A549 (cell line): ENCODE data around the gene SMG6. TPM values are rescaled to one million over a fixed set of nuclear protein-coding genes. Genes with fewer than 3 reads are reported as not detected.

Experiments used
- ATAC-seq, 2 experiments: fragments of 200-7000 bp in 1 of 2; fragments of >200 bp in 1 of 2; cut with Nextera tagmentation in 1 of 2; cut with Tn5 transposase in 1 of 2; 3 replicates each; pipeline versions ENCODE4 v1.8.0 to v1.9.1; 2018 to 2020; ENCODE audit warnings: mild to moderate bottlenecking in 1 of 2, moderate library complexity in 1 of 2
- CTCF ChIA-PET: fragments of 300-600 bp; sonication (Branson Sonifier 250); formaldehyde crosslinking; extraction: SDS; loops from one replicate; lab custom pipeline; 2021; ENCODE audit warnings: antibody characterized with exemption, inconsistent platforms; lab: Yijun Ruan, JAX
- POLR2A ChIA-PET: fragments of 350-600 bp; formaldehyde crosslinking; extraction: SDS; loops from one replicate; lab custom pipeline; 2021; ENCODE audit warnings: antibody characterized with exemption, inconsistent platforms; lab: Yijun Ruan, JAX
- DNase-seq, 2 experiments: peaks; one replicate each; pipeline versions ENCODE4 v3.0.0 to v3.0.0-alpha.2; 2011 to 2016; ENCODE audit warnings: low read depth in 1 of 2, low spot score in 1 of 2
- FAIRE-seq: peaks from 2 replicates; lab custom pipeline; 2011; peaks lifted over from hg19 to GRCh38; lab: Jason Lieb, UNC
- H3K27ac ChIP-seq, 2 experiments: fragments of >200 bp; sonication (Bioruptor Twin); formaldehyde crosslinking; 3 replicates each; pipeline ENCODE4 v1.5.1; 2016 to 2017
- H3K4me1 ChIP-seq: fragments of >200 bp; sonication (Bioruptor Twin); formaldehyde crosslinking; 3 replicates; pipeline ENCODE4 v1.6.1; 2016
- H3K4me2 ChIP-seq: fragments of >200 bp; sonication (Bioruptor Twin); formaldehyde crosslinking; 3 replicates; pipeline ENCODE4 v1.6.1; 2016
- H3K4me3 ChIP-seq: fragments of >200 bp; sonication (Bioruptor Twin); formaldehyde crosslinking; 3 replicates; pipeline ENCODE4 v1.5.1; 2016
- H3K9me3 ChIP-seq: fragments of >200 bp; sonication (Bioruptor Twin); formaldehyde crosslinking; 3 replicates; pipeline ENCODE4 v1.6.1; 2016
- BCL3 ChIP-seq: fragments of >200 bp; sonication (Bioruptor Twin); formaldehyde crosslinking; IDR thresholded peaks from 3 replicates; pipeline ENCODE4 v1.6.1; 2016
- CHD2 ChIP-seq: fragments of 150-350 bp; IDR thresholded peaks from 2 replicates; pipeline ENCODE4 v1.6.1; 2014; ENCODE audit warnings: low read length; ENCODE audit not compliant: partially characterized antibody
- CHD4 ChIP-seq: fragments of 200-600 bp; sonication (generic); IDR thresholded peaks from 2 replicates; pipeline ENCODE4 v1.6.1; 2016; ENCODE audit warnings: antibody characterized with exemption, mild to moderate bottlenecking, borderline replicate concordance
- EHMT2 ChIP-seq: fragments of 200-600 bp; sonication (generic); IDR thresholded peaks from 2 replicates; pipeline ENCODE4 v1.6.1; 2016; ENCODE audit warnings: antibody characterized with exemption, low read depth, mild to moderate bottlenecking, moderate library complexity
- EP300 ChIP-seq, 2 experiments: fragments of >200 bp; sonication (Bioruptor Twin); formaldehyde crosslinking; IDR thresholded peaks; 2 replicates in 1 of 2; 3 replicates in 1 of 2; pipeline ENCODE4 v1.6.1; 2016 to 2017
- FOXS1 ChIP-seq: fragments of 250-450 bp; sonication (Bioruptor Pico); IDR thresholded peaks from 2 replicates; pipeline ENCODE4 v1.5.0; 2020; ENCODE audit warnings: mild to moderate bottlenecking, moderate library complexity
- GATA3 ChIP-seq: IDR thresholded peaks from 2 replicates; pipeline ENCODE4 v1.6.1; 2012; ENCODE audit warnings: borderline replicate concordance
- HDAC2 ChIP-seq: fragments of 200-600 bp; sonication (generic); IDR thresholded peaks from 2 replicates; pipeline ENCODE4 v1.6.1; 2016
- HEYL ChIP-seq: fragments of 250-450 bp; sonication (Bioruptor Pico); IDR thresholded peaks from 2 replicates; pipeline ENCODE4 v1.8.0; 2021; ENCODE audit warnings: mild to moderate bottlenecking, moderate library complexity
- HOXB5 ChIP-seq: fragments of 250-450 bp; sonication (Bioruptor Pico); IDR thresholded peaks from 2 replicates; pipeline ENCODE4 v1.5.0; 2020; ENCODE audit warnings: mild to moderate bottlenecking, moderate library complexity
- PBX3 ChIP-seq: IDR thresholded peaks from 2 replicates; pipeline ENCODE4 v1.6.1; 2012
- RCOR1 ChIP-seq: fragments of 150-350 bp; IDR thresholded peaks from 2 replicates; pipeline ENCODE4 v1.6.1; 2014; ENCODE audit warnings: antibody characterized with exemption, low read length, low read depth
- ZSCAN20 ChIP-seq: fragments of 250-450 bp; sonication (Bioruptor Pico); IDR thresholded peaks from 2 replicates; pipeline ENCODE4 v1.8.0; 2022; ENCODE audit warnings: mild to moderate bottlenecking, moderate library complexity
- WGBS: methylation state at CpG from one replicate; pipeline ENCODE4 v1.1.6; 2017; ENCODE audit errors: missing lambda C conversion rate; 5-methylcytosine and 5-hydroxymethylcytosine counted together
- polyA plus RNA-seq, 4 experiments: library from polyadenylated mRNA; depleted of rRNA in 3 of 4; stranded (reverse); fragments of >200 nt; fragmentation: RNase III in 1 of 4; extraction: RNeasy Plus Mini Kit Qiagen cat#74134 plus additional on column Dnase treatment in 1 of 4; gene quantifications; 2 replicates in 3 of 4; 3 replicates in 1 of 4; pipeline ENCODE4 v1.2.3, GENCODE V29; 2011 to 2017

SMG6 gene
- polyA plus RNA-seq, 2 of the 4 experiments (the other 2 are of a cell fraction), result 4.7 to 17.0 TPM

GRCh38 chr17:2084766-2085647, 218.6 kb downstream of the SMG6 start:
- peak overlapping the region; percentile 48 for H3K4me2 ChIP-seq
- 73% methylated on average over 13 of the region's 13 CpGs for WGBS
- 0 out of 2 replicates have a peak, but pooled peaks have one; percentile 6 for TF ChIP-seq GATA3
- no peak for TF ChIP-seq PBX3
- H3K9me3 ChIP-seq, result no peaks in the 10 kb centered on the region
- ATAC-seq (peak in 1 of 2 experiments; percentile 6; a peak in 2 of 6 replicates), FAIRE-seq (no peak), DNase-seq (peak in 1 of 2 experiments; percentile 67)
- peaks cover 27% of the 10 kb centered on the region for H3K4me1 ChIP-seq
- ChIA-PET CTCF (interaction anchor here (0.7 to 9.1 kb wide), 15 partner anchors 8 to 255 kb away, joined by 3 to 55 read pairs (median 4); partner anchors contain the start of gene HIC1), POLR2A (no interaction called here)
- H3K4me3 ChIP-seq, result no peak overlapping the region
- H3K27ac ChIP-seq, result peak overlapping the region; percentile 16 to 61; a peak in 4 of 6 replicates

- peak overlapping the region; percentile 39 to 61; a peak in 5 of 6 replicates for H3K27ac ChIP-seq
- FAIRE-seq (no peak), ATAC-seq (peak; percentile 27 to 58; a peak in 5 of 6 replicates)
- peaks cover 27% of the 10 kb centered on the region for H3K4me1 ChIP-seq
- POLR2A ChIA-PET, result no interaction called here
- 43% methylated on average over 8 of the region's 8 CpGs for WGBS
- H3K4me2 ChIP-seq, result peak overlapping the region; percentile 48
- no peaks in the 10 kb centered on the region for H3K9me3 ChIP-seq
- H3K4me3 ChIP-seq, result no peak overlapping the region
- TF ChIP-seq RCOR1, result no peak
- no peak for TF ChIP-seq HDAC2
- no peak for TF ChIP-seq CHD2
- no peak for TF ChIP-seq BCL3
- TF ChIP-seq FOXS1 (CRISPR knock-in tag), result no peak
- no peak for TF ChIP-seq HOXB5 (CRISPR knock-in tag)
- TF ChIP-seq GATA3, result 0 out of 2 replicates have a peak, but pooled peaks have one; percentile 5
- TF ChIP-seq HEYL (CRISPR knock-in tag), result no peak
- TF ChIP-seq EHMT2, result no peak
- TF ChIP-seq, all 56 proteins: peak for 1
- CTCF ChIA-PET, result interaction anchor here (0.7 to 9.1 kb wide), 10 partner anchors 11 to 256 kb away, joined by 3 to 55 read pairs (median 4); partner anchors contain the start of gene HIC1
- peak in 1 of 2 experiments; percentile 71 for DNase-seq
Measured at GRCh38 chr17:2084036-2084765, 219.4 kb downstream of the SMG6 start.

GRCh38 chr17:2083613-2084035, 220.0 kb downstream of the SMG6 start:
- peaks cover 27% of the 10 kb centered on the region for H3K4me1 ChIP-seq
- WGBS, result 49% methylated on average over 7 of the region's 7 CpGs
- H3K9me3 ChIP-seq, result no peaks in the 10 kb centered on the region
- no peak overlapping the region for H3K4me3 ChIP-seq
- no peak for FAIRE-seq
- POLR2A ChIA-PET, result no interaction called here
- CTCF ChIA-PET, result interaction anchor here (0.7 to 9.1 kb wide), 10 partner anchors 12 to 181 kb away, joined by 3 to 55 read pairs (median 4); partner anchors contain the start of gene HIC1
- H3K27ac ChIP-seq, result peak overlapping the region; percentile 39 to 61; a peak in 5 of 6 replicates
- peak in 1 of 2 experiments; percentile 82 for DNase-seq
- TF ChIP-seq EP300 (IDR thresholded peaks at IDR 0.05) (no peak), CHD4 (no peak), ZSCAN20 (CRISPR knock-in tag) (0 out of 2 replicates have a peak, but pooled peaks have one; percentile 52), CHD2 (no peak)
- TF ChIP-seq, all 56 proteins: peak for 1
- peak; percentile 30 to 63; a peak in 4 of 6 replicates for ATAC-seq
- peak overlapping the region; percentile 48 for H3K4me2 ChIP-seq
